Glutamatergic neuron (in vitro differentiated cells): ENCODE results near the gene FMC1. TPM values are rescaled to one million over a fixed set of nuclear protein-coding genes. Genes with fewer than 3 reads are reported as not detected.

Experiments used
- DNase-seq: peaks from one replicate; pipeline ENCODE4 v3.0.0; 2022
- H3K27ac Mint-ChIP-seq: one replicate; pipeline ENCODE4 v1.8.0; 2020; ENCODE audit warnings: mild to moderate bottlenecking, mixed read lengths, inconsistent platforms; ENCODE audit not compliant: unreplicated experiment
- H3K27me3 Mint-ChIP-seq: one replicate; pipeline ENCODE4 v1.8.0; 2020; ENCODE audit warnings: mild to moderate bottlenecking, moderate library complexity, mixed read lengths, inconsistent platforms; ENCODE audit not compliant: unreplicated experiment
- H3K36me3 Mint-ChIP-seq: one replicate; pipeline ENCODE4 v1.8.0; 2020; ENCODE audit warnings: mild to moderate bottlenecking, mixed read lengths, inconsistent platforms; ENCODE audit not compliant: unreplicated experiment
- H3K4me1 Mint-ChIP-seq: one replicate; pipeline ENCODE4 v1.8.0; 2020; ENCODE audit warnings: mild to moderate bottlenecking, low read depth, mixed read lengths, inconsistent platforms; ENCODE audit not compliant: unreplicated experiment
- H3K4me3 Mint-ChIP-seq: one replicate; pipeline ENCODE4 v1.8.0; 2020; ENCODE audit warnings: mild to moderate bottlenecking, mixed read lengths, inconsistent platforms; ENCODE audit not compliant: unreplicated experiment
- H3K9me3 Mint-ChIP-seq: one replicate; pipeline ENCODE4 v1.8.0; 2020; ENCODE audit warnings: mild to moderate bottlenecking, moderate library complexity, mixed read lengths, inconsistent platforms; ENCODE audit not compliant: unreplicated experiment
- total RNA-seq: library from RNA; stranded (reverse); fragmentation: NEBNext Ultra II Directional; extraction: Animal tissue kit (Norgen Biotek cat#: 25700); gene quantifications from one replicate; pipeline ENCODE4 v1.2.1, GENCODE V29; 2021; ENCODE audit not compliant: unreplicated experiment
- TF ChIP-seq, protein P1 (sequence below): fragments of 200-600 bp; sonication (generic); IDR thresholded peaks from one replicate; pipeline ENCODE4 v1.5.0; 2021; ENCODE audit not compliant: partially characterized antibody, unreplicated experiment

Gene FMC1
- total RNA-seq, 1 donor from 2014 or later = 40.1 TPM

DNA sequence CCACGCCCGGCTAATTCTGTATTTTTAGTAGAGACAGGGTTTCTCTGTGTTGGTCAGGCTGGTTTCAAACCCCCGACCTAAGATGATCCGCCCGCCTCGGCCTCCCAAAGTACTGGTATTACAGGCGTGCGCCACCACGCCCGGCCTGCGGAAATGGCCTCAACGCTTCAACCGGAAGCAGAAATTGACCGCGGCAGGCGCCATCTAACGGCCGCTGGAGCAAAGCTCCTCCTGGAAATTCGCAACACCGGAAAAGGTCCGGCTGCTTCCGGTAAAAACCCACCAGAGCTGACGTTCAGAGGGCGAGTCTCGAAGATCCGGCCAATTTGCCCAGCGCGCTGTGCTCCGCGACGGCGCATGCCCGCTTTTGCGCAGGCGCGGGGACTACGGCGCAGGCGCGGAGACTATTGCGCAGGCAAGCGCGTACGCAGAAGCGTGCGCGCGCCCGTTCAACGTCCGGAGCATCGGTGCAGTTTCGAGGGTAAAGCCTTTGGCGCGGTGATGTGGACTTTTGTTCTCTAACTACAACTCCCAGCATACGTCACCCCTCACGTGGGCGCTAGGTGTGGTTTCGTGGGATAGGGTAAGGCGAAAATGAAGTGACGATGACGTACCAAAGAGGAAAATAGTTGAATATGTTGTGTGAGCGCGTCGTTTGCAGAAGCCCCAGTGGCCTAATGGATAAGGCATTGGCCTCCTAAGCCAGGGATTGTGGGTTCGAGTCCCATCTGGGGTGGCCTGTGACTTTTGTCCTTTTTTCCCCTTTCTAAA lies 915 bp upstream of the FMC1 start:
- peak overlapping the region; percentile 100 for H3K27ac Mint-ChIP-seq
- peak overlapping the region; percentile 96 for H3K4me3 Mint-ChIP-seq
- H3K4me1 Mint-ChIP-seq = peaks cover 4% of the 10 kb centered on the region
- peaks cover 13% of the 10 kb centered on the region for H3K27me3 Mint-ChIP-seq
- H3K9me3 Mint-ChIP-seq = peaks cover 20% of the 10 kb centered on the region
- DNase-seq = peak; percentile 94
- peaks cover 9% of the 10 kb centered on the region for H3K36me3 Mint-ChIP-seq
- TF ChIP-seq, protein P1, sequence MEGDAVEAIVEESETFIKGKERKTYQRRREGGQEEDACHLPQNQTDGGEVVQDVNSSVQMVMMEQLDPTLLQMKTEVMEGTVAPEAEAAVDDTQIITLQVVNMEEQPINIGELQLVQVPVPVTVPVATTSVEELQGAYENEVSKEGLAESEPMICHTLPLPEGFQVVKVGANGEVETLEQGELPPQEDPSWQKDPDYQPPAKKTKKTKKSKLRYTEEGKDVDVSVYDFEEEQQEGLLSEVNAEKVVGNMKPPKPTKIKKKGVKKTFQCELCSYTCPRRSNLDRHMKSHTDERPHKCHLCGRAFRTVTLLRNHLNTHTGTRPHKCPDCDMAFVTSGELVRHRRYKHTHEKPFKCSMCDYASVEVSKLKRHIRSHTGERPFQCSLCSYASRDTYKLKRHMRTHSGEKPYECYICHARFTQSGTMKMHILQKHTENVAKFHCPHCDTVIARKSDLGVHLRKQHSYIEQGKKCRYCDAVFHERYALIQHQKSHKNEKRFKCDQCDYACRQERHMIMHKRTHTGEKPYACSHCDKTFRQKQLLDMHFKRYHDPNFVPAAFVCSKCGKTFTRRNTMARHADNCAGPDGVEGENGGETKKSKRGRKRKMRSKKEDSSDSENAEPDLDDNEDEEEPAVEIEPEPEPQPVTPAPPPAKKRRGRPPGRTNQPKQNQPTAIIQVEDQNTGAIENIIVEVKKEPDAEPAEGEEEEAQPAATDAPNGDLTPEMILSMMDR = peak; percentile 51

DNA sequence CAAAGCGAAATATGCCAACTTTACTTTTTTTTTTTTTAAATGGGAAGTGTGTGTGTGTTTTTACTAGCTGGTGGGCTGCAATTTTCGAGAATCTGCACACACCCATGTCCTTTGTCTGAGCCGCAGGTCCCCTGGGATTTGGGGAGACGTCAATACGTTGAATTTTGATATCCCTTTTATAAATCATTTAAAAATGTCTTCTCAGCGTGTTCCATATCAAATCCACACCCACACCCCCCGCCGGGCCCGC lies 404 bp upstream of the FMC1 start:
- TF ChIP-seq, protein P1 = no peak
- Mint-ChIP-seq H3K4me1 (peaks cover 4% of the 10 kb centered on the region), H3K27me3 (peaks cover 13% of the 10 kb centered on the region), H3K9me3 (peaks cover 20% of the 10 kb centered on the region), H3K27ac (peak overlapping the region; percentile 100), H3K36me3 (peaks cover 9% of the 10 kb centered on the region), H3K4me3 (peak overlapping the region; percentile 96)
- no peak for DNase-seq

DNA sequence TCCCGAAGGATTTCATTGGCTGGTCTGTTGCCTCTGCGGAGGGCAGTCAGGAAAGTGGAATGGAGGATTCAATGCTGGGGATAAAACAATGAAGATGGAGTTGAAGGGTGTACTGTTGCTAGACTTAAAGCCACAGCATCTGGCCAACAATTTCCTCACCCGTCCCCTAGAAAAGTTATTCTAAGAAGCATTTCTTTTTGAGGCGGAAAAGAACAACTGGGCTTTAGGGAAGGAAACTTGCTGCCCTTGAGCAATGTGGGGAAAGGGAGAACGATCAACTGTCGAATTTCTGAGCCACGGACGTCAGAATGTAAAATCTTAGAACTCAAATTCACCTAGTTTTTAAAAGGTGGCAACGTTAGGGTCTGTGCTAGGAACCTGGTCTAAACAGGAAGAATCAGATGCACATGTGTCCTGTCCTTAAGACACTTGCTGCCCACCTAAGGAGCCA lies 664 bp downstream of the FMC1 start:
- TF ChIP-seq, protein P1 = no peak

DNA sequence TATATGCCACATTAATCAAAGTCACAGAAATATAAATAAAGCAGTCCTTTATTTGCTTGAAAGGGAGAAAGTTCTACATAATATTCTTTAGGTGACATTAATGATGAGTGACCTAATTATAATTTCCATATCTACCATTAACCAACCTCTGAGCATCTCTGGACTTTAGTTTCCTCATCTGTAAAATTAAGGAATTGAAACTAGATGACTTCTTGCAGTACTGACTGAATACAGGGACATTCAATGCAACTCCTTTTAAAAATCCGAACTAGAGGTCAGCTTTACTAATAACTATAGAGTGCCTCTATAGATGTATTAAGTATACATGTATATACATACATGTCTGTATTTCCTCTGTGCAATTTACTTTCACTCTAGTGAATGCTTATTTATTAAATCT lies 3.9 kb downstream of the FMC1 start:
- no peak overlapping the region for H3K27ac Mint-ChIP-seq
- no peak for DNase-seq
- H3K9me3 Mint-ChIP-seq = peaks cover 14% of the 10 kb centered on the region
- H3K36me3 Mint-ChIP-seq = peaks cover 5% of the 10 kb centered on the region
- peaks cover 11% of the 10 kb centered on the region for H3K27me3 Mint-ChIP-seq
- no peak overlapping the region for H3K4me3 Mint-ChIP-seq
- TF ChIP-seq, protein P1 = no peak
- H3K4me1 Mint-ChIP-seq = peaks cover 4% of the 10 kb centered on the region

More for the DNA sequence above, 664 bp downstream of the FMC1 start:
- no peak for DNase-seq
- peaks cover 13% of the 10 kb centered on the region for H3K27me3 Mint-ChIP-seq
- H3K9me3 Mint-ChIP-seq = peaks cover 20% of the 10 kb centered on the region
- peak overlapping the region; percentile 100 for H3K27ac Mint-ChIP-seq
- H3K4me1 Mint-ChIP-seq = peaks cover 4% of the 10 kb centered on the region
- H3K4me3 Mint-ChIP-seq = peak overlapping the region; percentile 96
- H3K36me3 Mint-ChIP-seq = peaks cover 9% of the 10 kb centered on the region

DNA sequence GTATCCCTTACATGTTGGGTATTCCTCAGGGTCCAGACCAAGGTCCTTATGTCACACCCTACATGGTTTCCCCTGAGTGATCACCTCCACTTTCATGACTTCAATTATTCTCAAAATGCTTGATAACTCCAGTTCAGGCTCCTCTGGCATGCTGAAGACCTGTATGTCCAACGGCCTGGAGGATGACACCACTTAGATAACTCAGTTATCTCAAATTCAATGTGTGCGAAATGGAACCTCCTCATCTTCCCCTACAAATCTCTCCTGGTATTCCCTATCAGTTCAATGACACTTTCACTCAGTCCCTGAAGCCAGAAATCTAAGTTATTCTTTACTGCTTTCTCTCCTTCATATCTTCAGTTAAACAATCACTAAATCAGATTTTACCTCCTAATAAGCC lies 9.9 kb downstream of the FMC1 start:
- H3K4me1 Mint-ChIP-seq = no peaks in the 10 kb centered on the region
- H3K27ac Mint-ChIP-seq = no peak overlapping the region
- no peaks in the 10 kb centered on the region for H3K9me3 Mint-ChIP-seq

More for the DNA sequence above, 9.9 kb downstream of the FMC1 start:
- TF ChIP-seq, protein P1 = no peak
- Mint-ChIP-seq H3K27me3 (no peaks in the 10 kb centered on the region), H3K36me3 (no peaks in the 10 kb centered on the region), H3K4me3 (no peak overlapping the region)
- DNase-seq = no peak
